HG03565 (cell line): ENCODE measurements around the gene ODF4.
"Not testable (repeated sequence)": the region's sequence is repeated elsewhere in the genome, so short reads cannot be mapped to it uniquely, and the experiment has no call there.

ENCODE experiments used
- ATAC-seq: cut with Tn5 transposase; IDR thresholded peaks from one replicate; pipeline ENCODE4 v1.9.1; 2021; ENCODE audit warnings: mild to moderate bottlenecking, moderate library complexity; ENCODE audit not compliant: unreplicated experiment

The ODF4 gene

DNA sequence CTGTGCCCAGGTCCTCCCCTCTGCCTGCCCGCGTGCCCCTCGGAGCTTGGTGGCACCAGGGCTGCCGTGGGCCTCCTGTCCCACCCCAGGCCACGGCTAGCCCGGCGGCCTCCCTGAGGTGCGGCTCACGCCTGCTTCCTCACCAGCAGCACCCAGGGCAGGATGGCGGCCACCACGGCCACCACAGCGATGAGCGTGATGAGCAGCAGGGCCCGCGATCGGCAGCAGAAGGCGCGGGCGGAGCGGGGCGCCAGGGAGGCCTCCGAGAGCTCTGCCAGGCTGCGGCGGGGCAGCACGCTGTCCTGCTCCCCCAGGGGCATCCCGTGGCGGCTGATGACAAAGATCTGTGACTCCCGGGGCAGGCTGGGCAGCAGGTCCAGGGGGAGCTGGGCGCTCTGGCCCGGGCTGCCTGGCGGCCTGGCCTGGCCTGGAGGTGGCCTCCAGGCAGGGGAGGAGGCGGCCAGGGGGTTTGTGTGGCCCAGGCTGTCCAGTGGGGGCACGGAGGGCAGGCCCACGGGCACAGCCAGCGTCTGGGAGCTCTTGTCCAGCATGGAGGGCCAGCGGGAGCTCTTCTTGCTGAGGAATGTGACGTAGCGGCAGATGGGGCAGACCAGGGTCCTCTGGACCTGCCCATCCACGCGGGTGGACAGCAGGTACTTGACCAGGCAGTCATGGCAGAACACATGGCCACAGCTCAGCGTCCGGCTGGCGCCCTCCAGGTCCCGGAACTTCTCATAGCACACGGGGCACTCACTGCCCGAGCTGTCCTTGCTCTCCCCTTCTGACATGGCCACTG is 53.2 kb downstream of the ODF4 start:
- no peak for ATAC-seq

DNA sequence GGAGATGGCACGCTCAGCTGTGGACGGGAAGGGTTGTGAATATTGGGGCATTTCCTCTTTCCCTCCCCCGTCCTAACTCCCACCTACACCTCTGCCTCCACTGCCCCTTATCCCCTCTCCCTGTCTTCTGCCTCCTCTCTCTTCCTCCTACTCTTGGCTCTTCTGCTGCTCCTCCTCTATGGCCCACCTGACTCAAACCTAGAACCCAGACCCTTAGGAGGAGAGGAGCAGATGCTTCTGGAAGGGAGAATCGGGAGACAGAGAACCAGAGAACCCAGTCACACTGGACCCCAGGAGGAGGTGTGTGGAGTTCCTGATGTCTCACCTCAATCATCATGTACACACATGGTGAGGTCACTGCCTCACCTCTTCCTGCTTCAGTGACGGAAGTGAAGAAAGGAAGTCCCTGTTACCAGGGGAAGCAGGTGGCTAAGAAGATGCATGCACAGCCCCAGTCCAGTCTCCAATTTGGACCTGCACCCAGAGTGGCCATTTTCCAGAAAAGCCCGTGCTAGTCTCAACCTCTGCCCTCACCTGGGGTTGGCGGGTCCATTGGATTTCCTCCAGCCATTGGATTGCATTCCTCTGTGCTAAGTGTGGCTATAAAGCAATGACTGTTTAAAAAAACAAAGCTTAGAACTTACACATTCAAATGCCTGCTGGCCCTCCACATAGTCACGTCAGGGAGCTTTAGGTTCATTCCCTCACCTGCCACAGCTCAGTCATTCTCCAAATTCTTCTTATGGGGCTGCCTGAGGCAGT is 54.0 kb downstream of the ODF4 start:
- no peak for ATAC-seq

DNA sequence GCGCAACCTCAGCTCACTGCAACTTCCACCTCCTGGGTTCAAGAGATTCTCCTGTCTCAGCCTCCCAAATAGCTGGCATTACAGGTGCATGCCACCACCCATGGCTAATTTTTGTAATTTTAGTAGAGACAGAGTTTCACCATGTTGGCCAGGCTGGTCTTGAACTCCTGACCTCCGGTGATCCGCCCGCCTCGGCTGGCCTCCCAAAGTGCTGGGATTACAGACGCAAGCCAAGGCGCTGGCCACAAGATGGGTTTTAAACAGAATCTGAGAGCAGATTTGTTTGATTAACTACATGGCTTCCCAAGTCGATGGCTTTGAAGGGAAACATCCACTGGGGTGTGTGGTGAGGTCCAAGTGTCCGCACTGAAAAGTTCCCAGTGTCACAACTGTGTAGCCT is 54.9 kb downstream of the ODF4 start:
- not testable (repeated sequence) for ATAC-seq
